Motor neuron (in vitro differentiated cells): ENCODE measurements around the gene PRPF6. TPM values are rescaled to one million over a fixed set of nuclear protein-coding genes. Genes with fewer than 3 reads are reported as not detected.
A peak's percentile ranks its signal among the peaks of the same experiment; 100 is the strongest.
"Not testable (repeated sequence)": the region's sequence is repeated elsewhere in the genome, so short reads cannot be mapped to it uniquely, and the experiment has no call there.

Source experiments
- ATAC-seq, 8 experiments: fragments of 200-7000 bp; cut with Tn5 transposase; replicated peaks in 6 of 8; 2 replicates each; pipeline ENCODE4 v1.8.0; 2021; ENCODE audit warnings: mild to moderate bottlenecking in 8 of 8, moderate library complexity in 8 of 8
- H3K27ac ChIP-seq, 2 donors: fragments of 250-450 bp; sonication (Bioruptor Pico); 2 replicates each; pipeline ENCODE4 v1.9.0; 2021; ENCODE audit warnings: antibody characterized with exemption in 2 of 2, mild to moderate bottlenecking in 2 of 2, moderate library complexity in 1 of 2
- H3K4me1 ChIP-seq, 2 donors: fragments of 250-450 bp; sonication (Bioruptor Pico); replicated peaks in 1 of 2; 2 replicates each; pipeline ENCODE4 v1.6.1; 2021; ENCODE audit warnings: antibody characterized with exemption in 2 of 2, mild to moderate bottlenecking in 2 of 2, moderate library complexity in 1 of 2
- H3K4me3 ChIP-seq, 5 donors: fragments of 250-450 bp; sonication (Bioruptor Pico); 2 replicates each; pipeline ENCODE4 v1.9.0; 2021; ENCODE audit warnings: antibody characterized with exemption in 5 of 5, mild to moderate bottlenecking in 5 of 5, moderate library complexity in 4 of 5
- whole genome bisulfite sequencing, 10 experiments: fragments of 450-650 bp; shearing (Covaris generic); methylation state at CpG; one replicate each; pipeline ENCODE4 v1.0.0; 2022; 5-methylcytosine and 5-hydroxymethylcytosine counted together
- in situ Hi-C, 9 experiments: fragments of 400-800 bp; cut with MboI; loops; one replicate each; pipeline ENCODE4 v1.15.0; 2021; ENCODE audit warnings: low sequenced_read_pairs in 9 of 9, low pct_unique_long_range_greater_than_20kb in 2 of 9; ENCODE audit not compliant: unreplicated experiment in 9 of 9
- total RNA-seq, 8 experiments: library from RNA; unstranded; fragments of 300-600 nt; gene quantifications; 2 replicates each; pipeline versions ENCODE4 v1.2.3 to v1.2.4, GENCODE V29; 2022

The PRPF6 gene
- total RNA-seq, 8 experiments from 2014 or later = 38.2 to 97.9 (median 64.2) TPM

- ATAC-seq = no peak
- Histone ChIP-seq H3K4me1 (peaks cover 12 to 20% of the 10 kb centered on the region in 2 donors), H3K27ac (no peak overlapping the region), H3K4me3 (no peak overlapping the region)
- in situ Hi-C loops = no loop called here
- 80 to 100% (median 90%) methylated on average over 1 to 11 of the region's 17 CpGs; no CpG with 5 or more reads in 5 of the 10 experiments for WGBS, 10 experiments
Measured at GRCh38 chr20:63959699-63960075, 21.2 kb upstream of the PRPF6 start.

- in situ Hi-C loops = not testable (repeated sequence)
Measured at GRCh38 chr20:63960654-63961621, 20.0 kb upstream of the PRPF6 start.

GRCh38 chr20:63961664-63962425 is 19.1 kb upstream of the PRPF6 start:
- Histone ChIP-seq H3K27ac (no peak overlapping the region), H3K4me3 (no peak overlapping the region), H3K4me1 (peaks cover 8 to 12% of the 10 kb centered on the region in 2 donors)
- in situ Hi-C loops = no loop called here
- no peak for ATAC-seq
- 80 to 100% (median 80%) methylated on average over 1 to 5 of the region's 26 CpGs; no CpG with 5 or more reads in 5 of the 10 experiments for WGBS, 10 experiments

More at GRCh38 chr20:63960654-63961621, 20.0 kb upstream of the PRPF6 start:
- ATAC-seq, H3K27ac ChIP-seq, H3K4me3 ChIP-seq: not testable (repeated sequence)
- H3K4me1 ChIP-seq = peaks cover 8 to 16% of the 10 kb centered on the region in 2 donors
- WGBS, 10 experiments = 80 to 100% methylated on average over 1 to 2 of the region's 15 CpGs; no CpG with 5 or more reads in 8 of the 10 experiments

- 80 to 100% (median 94%) methylated on average over 1 to 29 of the region's 61 CpGs; no CpG with 5 or more reads in 6 of the 10 experiments for whole genome bisulfite sequencing, 10 experiments
- peaks cover 0 to 4% of the 10 kb centered on the region in 2 donors for H3K4me1 ChIP-seq
- peak in 3 of 8 experiments; percentile 5 to 11 (median 8) for ATAC-seq
Measured at GRCh38 chr20:63962426-63963347, 18.2 kb upstream of the PRPF6 start.

GRCh38 chr20:63963348-63963741 is 17.6 kb upstream of the PRPF6 start:
- WGBS, 10 experiments = 83% methylated on average over 7 of the region's 27 CpGs; no CpG with 5 or more reads in 9 of the 10 experiments
- in situ Hi-C loops = no loop called here
- no peak overlapping the region for H3K4me3 ChIP-seq
- peaks cover under 1 to 3% of the 10 kb centered on the region in 2 donors for H3K4me1 ChIP-seq
- no peak overlapping the region for H3K27ac ChIP-seq
- peak in 2 of 8 experiments; percentile 1 to 11 for ATAC-seq

More at GRCh38 chr20:63962426-63963347, 18.2 kb upstream of the PRPF6 start:
- Histone ChIP-seq H3K4me3 (no peak overlapping the region), H3K27ac (no peak overlapping the region)
- in situ Hi-C loops = no loop called here

- Histone ChIP-seq H3K4me1 (peaks cover 6 to 8% of the 10 kb centered on the region in 2 donors), H3K27ac (no peak overlapping the region), H3K4me3 (no peak overlapping the region)
- 20 to 100% (median 84%) methylated on average over 1 to 5 of the region's 16 CpGs; no CpG with 5 or more reads in 6 of the 10 experiments for WGBS, 10 experiments
- ATAC-seq = no peak
- in situ Hi-C loops = no loop called here
Measured at GRCh38 chr20:63963784-63964301, 17.1 kb upstream of the PRPF6 start.

- no peak overlapping the region for H3K4me3 ChIP-seq
- H3K27ac ChIP-seq = no peak overlapping the region
- in situ Hi-C loops = no loop called here
- H3K4me1 ChIP-seq = peaks cover 7 to 8% of the 10 kb centered on the region in 2 donors
- no peak for ATAC-seq
- 91 to 100% (median 100%) methylated on average over 1 to 4 of the region's 16 CpGs; no CpG with 5 or more reads in 6 of the 10 experiments for WGBS, 10 experiments
Measured at GRCh38 chr20:63964412-63964811, 16.5 kb upstream of the PRPF6 start.

- peaks cover 12 to 13% of the 10 kb centered on the region in 2 donors for H3K4me1 ChIP-seq
- no peak for ATAC-seq
- no peak overlapping the region for H3K4me3 ChIP-seq
- in situ Hi-C loops = no loop called here
- 100% methylated on average over 1 to 2 of the region's 27 CpGs; no CpG with 5 or more reads in 7 of the 10 experiments for WGBS, 10 experiments
- H3K27ac ChIP-seq = no peak overlapping the region
Measured at GRCh38 chr20:63966172-63966943, 14.6 kb upstream of the PRPF6 start.

GRCh38 chr20:63966944-63967322 is 14.0 kb upstream of the PRPF6 start:
- Histone ChIP-seq H3K4me3 (no peak overlapping the region), H3K27ac (no peak overlapping the region), H3K4me1 (peaks cover 12 to 13% of the 10 kb centered on the region in 2 donors)
- WGBS, 10 experiments = 100% methylated on average over 1 of the region's 13 CpGs; no CpG with 5 or more reads in 9 of the 10 experiments
- in situ Hi-C loops = no loop called here
- ATAC-seq = no peak

- 73 to 100% (median 95%) methylated on average over 1 to 8 of the region's 28 CpGs; no CpG with 5 or more reads in 5 of the 10 experiments for WGBS, 10 experiments
- Histone ChIP-seq H3K4me3 (no peak overlapping the region), H3K4me1 (peaks cover 12 to 13% of the 10 kb centered on the region in 2 donors), H3K27ac (no peak overlapping the region)
- in situ Hi-C loops = no loop called here
- ATAC-seq = no peak
Measured at GRCh38 chr20:63967330-63968135, 13.4 kb upstream of the PRPF6 start.
